ENCODE measurements around the gene MYH8.

Gene MYH8

DNA sequence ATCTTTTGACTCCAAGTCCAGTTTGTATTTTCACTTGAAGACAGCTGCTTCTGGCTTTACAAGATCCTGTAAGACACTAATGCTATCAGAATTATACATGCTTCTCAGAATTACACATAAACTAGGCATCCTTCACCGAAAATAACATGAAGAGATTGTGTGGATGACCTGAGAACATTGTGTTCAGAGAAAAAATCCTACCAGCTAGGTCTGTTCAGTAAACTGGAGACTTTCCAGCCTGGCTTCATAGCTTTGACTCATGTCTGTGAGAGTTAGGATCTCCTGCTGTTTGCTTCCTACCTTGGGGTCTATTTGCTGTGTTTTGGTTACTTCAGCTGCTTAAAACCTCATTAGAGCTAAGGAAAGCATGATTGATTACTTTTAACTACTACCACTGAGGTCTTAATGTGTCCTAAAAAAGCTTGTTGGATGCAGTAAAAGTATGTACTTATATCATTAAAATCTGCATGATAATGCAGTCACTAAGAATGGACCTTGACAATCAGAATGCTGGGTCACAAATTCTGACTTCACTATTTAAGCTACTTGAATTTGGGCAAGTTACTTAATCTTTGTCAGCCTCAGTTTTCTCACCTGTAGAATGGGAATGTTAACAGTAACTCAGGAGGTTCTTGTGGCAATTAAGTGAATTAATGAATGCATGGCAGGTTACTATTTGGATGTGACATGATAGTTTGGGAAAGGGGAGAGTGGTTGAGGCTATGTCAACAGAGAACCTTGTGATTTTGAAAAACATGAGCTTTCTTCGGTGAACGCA is 40.9 kb downstream of the MYH8 start:
- DNase-seq (ENCODE audit: low read depth): peak; percentile 5

DNA sequence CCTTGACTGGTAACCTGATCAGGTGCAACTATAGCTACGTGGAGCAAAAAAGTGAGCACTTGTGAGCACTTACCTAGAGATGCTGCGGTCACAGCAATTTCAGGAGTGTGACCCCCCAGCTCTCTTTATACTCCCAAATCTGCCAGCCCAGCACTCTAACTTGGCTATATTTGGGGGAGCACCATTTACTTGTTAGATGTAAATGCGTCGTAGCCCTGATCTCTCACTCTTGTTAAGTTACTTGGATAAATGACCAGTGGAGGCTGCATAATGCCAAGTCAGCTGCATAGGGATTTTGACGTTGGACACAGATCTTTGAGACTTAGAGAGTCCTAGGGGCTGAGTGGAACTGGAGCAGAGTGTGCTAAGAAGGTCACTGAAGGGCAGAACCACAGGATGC is 48.8 kb downstream of the MYH8 start, which contains the start of gene MYH13:
Gene MYH13, minus strand, starts transcription at position 101 of the 400 bp plus-strand sequence. CDS start 8,476 bp downstream, outside the sequence.
- DNase-seq (ENCODE audit: low read depth): no peak

DNA sequence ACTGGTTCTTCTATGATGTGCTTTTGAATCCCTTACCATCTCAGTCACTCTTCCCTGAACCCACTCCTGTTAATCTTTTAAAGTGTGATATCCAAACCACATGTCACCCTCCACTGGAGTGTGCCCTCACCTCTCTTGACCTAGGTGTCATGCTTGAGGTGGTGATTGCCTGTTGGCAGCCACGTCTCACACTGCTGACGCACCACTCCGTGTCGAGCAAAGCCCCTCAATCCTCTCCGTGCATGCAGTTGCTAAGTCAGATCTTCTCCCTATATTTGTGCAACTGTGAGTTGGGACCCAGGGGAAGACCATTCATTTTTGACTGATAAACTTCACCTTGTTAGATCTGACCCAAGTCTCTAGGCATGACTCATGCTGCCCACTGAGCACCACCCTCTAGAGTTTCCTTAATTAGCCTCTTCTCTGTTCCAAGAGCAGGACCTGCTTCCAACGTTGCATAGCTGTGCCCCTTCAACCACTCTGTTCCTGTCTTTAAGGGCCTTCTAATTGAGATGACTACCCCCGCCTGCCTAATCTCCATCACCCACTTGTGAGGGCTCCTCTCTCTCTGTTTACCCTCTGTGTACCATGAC is 51.6 kb downstream of the MYH8 start:
- DNase-seq (ENCODE audit: low read depth): no peak

DNA sequence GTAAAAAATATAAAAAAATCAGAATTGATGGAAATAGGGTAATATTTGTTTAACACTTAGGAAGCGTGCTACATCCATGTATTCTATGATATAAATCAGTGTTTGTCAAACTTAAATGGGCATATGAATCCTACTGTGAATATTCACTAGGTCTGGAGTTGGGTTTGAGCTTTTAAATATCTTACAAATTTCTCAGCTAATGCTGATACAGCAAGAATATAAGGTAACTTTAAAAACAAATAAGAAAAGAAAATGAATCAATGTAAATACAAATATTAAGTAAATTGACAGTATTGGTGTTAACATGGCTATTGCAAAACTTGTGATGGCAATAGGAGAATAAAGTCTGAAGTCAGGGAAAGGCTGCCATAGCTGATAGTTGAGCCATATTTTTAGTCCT is 52.5 kb downstream of the MYH8 start:
- no peak for DNase-seq (ENCODE audit: low read depth)

DNA sequence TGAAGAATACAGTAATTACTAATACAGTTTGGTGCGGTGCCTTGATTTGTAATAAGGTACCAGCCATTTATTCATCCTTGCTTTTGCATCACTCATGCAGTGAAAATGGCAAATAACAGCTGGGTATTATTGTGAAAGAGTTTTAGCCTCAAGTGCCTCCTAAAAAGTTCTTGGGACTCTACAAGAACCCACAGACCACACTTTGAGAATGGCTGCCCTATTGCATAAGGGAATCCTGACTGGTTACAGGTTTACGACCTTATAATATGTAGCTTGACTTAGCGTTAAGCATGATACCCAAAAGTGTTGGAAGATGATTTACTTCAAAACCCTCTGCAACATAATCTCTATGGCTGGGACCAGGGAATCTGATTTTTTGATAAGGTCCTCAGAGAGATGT is 53.2 kb downstream of the MYH8 start:
- DNase-seq (ENCODE audit: low read depth): no peak

DNA sequence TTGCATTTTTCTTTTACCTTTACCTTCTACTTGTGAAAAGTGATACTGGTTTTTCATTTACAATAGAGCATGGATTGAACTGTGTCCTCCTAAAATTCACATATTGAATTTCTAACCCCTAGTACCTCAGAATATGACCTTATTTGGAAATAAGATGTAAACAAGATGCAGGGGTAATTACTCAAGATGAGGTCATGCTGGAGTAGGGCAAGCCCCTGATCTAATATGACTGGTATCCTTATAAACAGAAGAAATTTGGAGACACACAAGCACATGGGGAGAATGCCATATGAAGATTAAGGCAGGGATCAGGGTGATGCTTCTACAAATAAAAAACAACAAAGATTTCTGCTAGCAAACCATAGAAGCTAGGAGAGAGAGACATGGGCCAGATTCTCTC is 61.2 kb downstream of the MYH8 start:
- DNase-seq (ENCODE audit: low read depth): no peak

DNA sequence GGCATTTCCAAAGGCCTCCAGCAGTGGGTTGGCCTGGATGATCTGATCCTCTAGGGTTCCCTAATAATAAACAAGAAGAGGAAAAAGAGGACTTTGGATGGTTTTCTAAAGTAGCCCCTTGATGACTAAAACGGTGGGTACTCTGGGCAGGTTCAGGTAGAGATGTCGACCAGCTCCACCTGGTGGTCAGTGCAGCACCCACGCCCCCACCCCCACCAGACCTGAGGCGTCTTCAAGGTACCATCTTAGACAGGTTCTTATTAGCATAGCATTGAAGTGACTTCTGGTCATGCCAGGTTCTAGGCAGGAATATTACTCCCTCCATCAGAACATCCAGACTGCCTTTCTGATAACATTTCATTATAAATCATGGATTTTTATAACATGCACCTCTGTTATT is 64.0 kb downstream of the MYH8 start:
- no peak for DNase-seq (ENCODE audit: low read depth)

DNA sequence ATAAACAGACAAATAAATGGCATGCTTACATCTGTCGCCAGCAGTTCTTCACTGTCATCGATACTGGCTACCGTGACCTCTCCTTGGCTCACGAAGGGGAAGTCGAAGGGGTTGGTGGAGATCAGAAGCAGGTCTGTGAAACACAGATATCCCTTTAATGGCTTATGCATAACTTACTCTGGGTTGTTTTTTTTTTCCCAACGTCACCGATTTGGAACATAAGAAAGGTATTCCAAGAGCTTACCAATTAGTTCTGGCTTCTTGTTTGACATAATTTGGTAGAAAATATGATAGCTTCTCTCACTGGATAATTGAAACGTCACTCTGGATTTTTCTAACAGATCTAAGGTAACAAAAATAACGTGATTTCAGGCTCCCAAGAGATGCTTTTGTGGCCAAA is 67.1 kb downstream of the MYH8 start:
- no peak for DNase-seq (ENCODE audit: low read depth)

DNA sequence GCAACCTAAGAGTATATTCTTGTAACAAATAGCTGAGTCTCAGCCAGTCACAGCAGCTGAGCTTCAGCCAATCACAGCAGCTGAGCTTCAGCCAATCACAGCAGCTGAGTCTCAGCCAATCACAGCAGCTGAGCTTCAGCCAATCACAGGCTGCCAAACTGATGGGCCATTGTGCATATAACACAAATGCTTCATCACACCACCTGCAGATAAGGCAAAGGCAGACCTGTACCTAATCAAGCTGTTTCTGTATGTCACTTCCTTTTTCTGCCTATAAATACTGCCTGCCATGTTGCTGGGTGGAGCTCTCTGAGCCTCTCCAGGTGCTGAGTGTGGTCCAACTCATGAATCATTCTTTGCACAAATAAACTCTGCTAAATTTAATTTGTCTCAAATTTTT is 68.9 kb downstream of the MYH8 start:
- DNase-seq (ENCODE audit: low read depth): no peak

DNA sequence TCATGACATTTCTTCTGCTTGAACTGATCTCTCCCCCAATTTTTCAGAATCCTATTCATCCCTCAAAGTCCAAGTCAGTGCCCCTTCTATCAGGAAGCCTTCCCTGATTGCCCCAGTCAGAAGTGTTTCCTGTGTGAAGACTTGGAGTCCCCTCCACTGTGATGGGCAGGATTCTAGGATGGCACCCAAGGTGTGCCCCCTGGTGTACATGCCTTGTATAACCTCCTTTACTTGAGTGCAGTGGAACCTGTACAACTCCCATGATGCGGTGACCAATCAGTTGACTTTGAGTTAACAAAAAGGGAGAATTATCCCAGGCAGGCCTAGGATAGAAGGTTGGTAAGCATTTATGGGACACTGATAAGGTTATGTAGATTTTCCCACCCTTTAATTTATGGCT is 72.3 kb downstream of the MYH8 start:
- DNase-seq (ENCODE audit: low read depth): no peak

DNA sequence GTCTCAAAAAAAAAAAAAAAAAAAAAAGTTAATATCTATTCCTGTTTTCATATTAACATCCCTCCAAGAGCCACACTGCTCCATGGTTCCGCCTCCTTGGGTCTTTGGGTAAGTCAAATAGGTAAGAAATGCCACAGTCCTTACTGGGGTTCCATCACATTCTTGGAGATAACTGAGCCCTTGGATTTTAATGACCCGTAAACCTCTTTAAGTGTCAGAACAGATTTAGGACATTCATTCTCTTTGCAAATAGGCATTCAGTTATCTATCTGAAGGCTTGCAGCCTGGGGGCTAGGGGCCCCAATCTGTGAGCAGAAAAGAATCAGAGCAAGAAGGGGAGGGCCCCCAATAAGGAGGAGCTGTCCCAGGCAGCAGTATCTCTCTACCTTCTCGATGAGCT is 76.9 kb downstream of the MYH8 start:
- no peak for DNase-seq (ENCODE audit: low read depth)
